Measurements from ENCODE around the gene DHRS2.

The DHRS2 gene

DNA sequence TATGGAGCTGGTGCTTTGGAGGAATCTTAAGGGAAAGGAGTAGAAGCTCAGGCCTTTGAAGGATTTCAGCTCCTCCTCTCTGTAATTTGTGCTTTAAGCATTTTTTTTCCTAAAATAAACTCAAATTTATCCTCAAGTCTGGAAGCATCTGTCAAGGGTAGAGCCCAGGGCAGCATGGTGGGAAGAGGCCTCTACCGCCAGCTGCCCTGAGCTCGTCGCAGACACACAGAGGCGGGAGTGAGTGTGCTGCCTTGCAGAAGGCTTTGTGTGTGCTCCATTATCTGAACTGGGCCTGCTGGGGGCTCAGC, 9.3 kb downstream of the DHRS2 start:
- H3K9ac ChIP-seq = no peak overlapping the region
- H3K4me2 ChIP-seq = no peak overlapping the region
- 0 out of 2 replicates have a peak, but pooled peaks cover 3% of the 10 kb centered on the region for H3K4me1 ChIP-seq
- no peaks in the 10 kb centered on the region for H3K27me3 ChIP-seq
- no peaks in the 10 kb centered on the region for H3K36me3 ChIP-seq
- no peak for TF ChIP-seq Cebpa-rat (IDR thresholded peaks at IDR 0.05)
- H3K9me3 ChIP-seq = no peaks in the 10 kb centered on the region
- H3K4me3 ChIP-seq = no peak overlapping the region
- H4K20me1 ChIP-seq = no peaks in the 10 kb centered on the region
- no peak overlapping the region for H3K27ac ChIP-seq

GRCh38 chr14:23645812-23646647, 9.9 kb downstream of the DHRS2 start:
- Histone ChIP-seq H3K4me2 (no peak overlapping the region), H3K27ac (no peak overlapping the region), H3K27me3 (no peaks in the 10 kb centered on the region), H4K20me1 (no peaks in the 10 kb centered on the region), H3K36me3 (no peaks in the 10 kb centered on the region), H3K4me1 (0 out of 2 replicates have a peak, but pooled peaks cover 3% of the 10 kb centered on the region), H3K9ac (no peak overlapping the region), H3K4me3 (no peak overlapping the region), H3K9me3 (no peaks in the 10 kb centered on the region)
- TF ChIP-seq Cebpa-rat (IDR thresholded peaks at IDR 0.05) = no peak

- H3K27me3 ChIP-seq = no peaks in the 10 kb centered on the region
- no peaks in the 10 kb centered on the region for H3K4me1 ChIP-seq
- H3K36me3 ChIP-seq = no peaks in the 10 kb centered on the region
- TF ChIP-seq Cebpa-rat (IDR thresholded peaks at IDR 0.05) = no peak
- H3K4me3 ChIP-seq = no peak overlapping the region
- H3K9ac ChIP-seq = no peak overlapping the region
- no peak overlapping the region for H3K4me2 ChIP-seq
- no peaks in the 10 kb centered on the region for H3K9me3 ChIP-seq
- no peak overlapping the region for H3K27ac ChIP-seq
- H4K20me1 ChIP-seq = no peaks in the 10 kb centered on the region
Observed at GRCh38 chr14:23646648-23647549, 10.7 kb downstream of the DHRS2 start.

- Histone ChIP-seq H3K9me3 (no peaks in the 10 kb centered on the region), H3K4me1 (no peaks in the 10 kb centered on the region), H3K36me3 (no peaks in the 10 kb centered on the region), H3K9ac (no peak overlapping the region), H3K4me2 (no peak overlapping the region), H3K27ac (no peak overlapping the region), H3K27me3 (no peaks in the 10 kb centered on the region), H3K4me3 (no peak overlapping the region), H4K20me1 (no peaks in the 10 kb centered on the region)
- TF ChIP-seq Cebpa-rat (IDR thresholded peaks at IDR 0.05) = no peak
Observed at GRCh38 chr14:23647619-23648018, 11.5 kb downstream of the DHRS2 start.

GRCh38 chr14:23648764-23649460, 12.7 kb downstream of the DHRS2 start:
- no peak overlapping the region for H3K27ac ChIP-seq
- no peak overlapping the region for H3K9ac ChIP-seq
- H3K4me2 ChIP-seq = no peak overlapping the region
- no peaks in the 10 kb centered on the region for H3K4me1 ChIP-seq
- H3K4me3 ChIP-seq = no peak overlapping the region
- H3K27me3 ChIP-seq = no peaks in the 10 kb centered on the region
- no peaks in the 10 kb centered on the region for H4K20me1 ChIP-seq
- TF ChIP-seq Cebpa-rat (IDR thresholded peaks at IDR 0.05) = no peak
- H3K36me3 ChIP-seq = no peaks in the 10 kb centered on the region
- no peaks in the 10 kb centered on the region for H3K9me3 ChIP-seq

- H3K9ac ChIP-seq = no peak overlapping the region
Observed at GRCh38 chr14:23650506-23650905, 14.3 kb downstream of the DHRS2 start.

GRCh38 chr14:23653051-23653450, 16.9 kb downstream of the DHRS2 start:
- Histone ChIP-seq H3K9ac (no peak overlapping the region), H3K27ac (no peak overlapping the region), H3K4me2 (no peak overlapping the region), H3K36me3 (no peaks in the 10 kb centered on the region), H3K9me3 (no peaks in the 10 kb centered on the region), H4K20me1 (no peaks in the 10 kb centered on the region), H3K27me3 (no peaks in the 10 kb centered on the region), H3K4me3 (no peak overlapping the region), H3K4me1 (no peaks in the 10 kb centered on the region)
- no peak for TF ChIP-seq Cebpa-rat (IDR thresholded peaks at IDR 0.05)

More at GRCh38 chr14:23650506-23650905, 14.3 kb downstream of the DHRS2 start:
- no peaks in the 10 kb centered on the region for H3K9me3 ChIP-seq
- no peak overlapping the region for H3K4me2 ChIP-seq
- no peaks in the 10 kb centered on the region for H3K36me3 ChIP-seq
- no peaks in the 10 kb centered on the region for H3K4me1 ChIP-seq
- H4K20me1 ChIP-seq = no peaks in the 10 kb centered on the region
- no peaks in the 10 kb centered on the region for H3K27me3 ChIP-seq
- TF ChIP-seq Cebpa-rat (IDR thresholded peaks at IDR 0.05) = no peak
- no peak overlapping the region for H3K27ac ChIP-seq
- H3K4me3 ChIP-seq = no peak overlapping the region

- H3K36me3 ChIP-seq = no peaks in the 10 kb centered on the region
- no peak overlapping the region for H3K27ac ChIP-seq
- no peaks in the 10 kb centered on the region for H3K4me1 ChIP-seq
- H3K4me2 ChIP-seq = no peak overlapping the region
- no peak for TF ChIP-seq Cebpa-rat (IDR thresholded peaks at IDR 0.05)
- H4K20me1 ChIP-seq = no peaks in the 10 kb centered on the region
- no peaks in the 10 kb centered on the region for H3K9me3 ChIP-seq
- H3K4me3 ChIP-seq = no peak overlapping the region
- no peak overlapping the region for H3K9ac ChIP-seq
- H3K27me3 ChIP-seq = no peaks in the 10 kb centered on the region
Observed at GRCh38 chr14:23654231-23654630, 18.1 kb downstream of the DHRS2 start.

DNA sequence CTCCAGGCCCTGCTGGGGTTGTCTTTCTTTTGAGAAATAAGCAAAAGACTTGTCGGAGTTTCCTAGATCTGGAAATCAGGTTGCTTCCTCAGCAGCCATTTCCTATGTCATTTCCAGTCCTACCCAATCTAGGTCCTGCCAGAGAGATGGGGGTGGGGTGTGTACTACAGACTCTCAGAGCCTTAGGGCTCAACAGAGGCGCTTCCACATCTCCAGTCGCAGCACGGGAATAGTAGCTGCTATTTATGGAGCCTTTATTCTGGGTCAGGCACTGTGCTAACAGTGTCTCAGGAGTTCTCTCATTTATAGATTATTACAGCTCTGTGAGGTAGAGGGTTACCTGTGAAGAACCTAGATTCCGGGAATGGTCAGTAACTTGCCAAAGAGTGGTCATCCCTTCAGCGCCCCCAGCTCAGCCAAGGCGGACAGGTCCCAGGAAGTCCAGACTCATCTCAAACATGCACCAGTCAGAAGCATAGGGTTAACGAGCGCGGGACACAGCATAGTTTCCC, 21.9 kb downstream of the DHRS2 start:
- Histone ChIP-seq H3K27me3 (no peaks in the 10 kb centered on the region), H4K20me1 (no peaks in the 10 kb centered on the region), H3K9ac (no peak overlapping the region), H3K9me3 (no peaks in the 10 kb centered on the region), H3K4me2 (no peak overlapping the region), H3K27ac (no peak overlapping the region), H3K4me3 (no peak overlapping the region), H3K4me1 (peaks cover 15% of the 10 kb centered on the region), H3K36me3 (no peaks in the 10 kb centered on the region)
- no peak for TF ChIP-seq Cebpa-rat (IDR thresholded peaks at IDR 0.05)

Measured in BLaER1 (cell line).